Gastrocnemius medialis (tissue), 4 donors: ENCODE measurements around the gene GJA9.

Source experiments
- CTCF ChIP-seq, 5 experiments: fragments of 450-650 bp in 3 of 5; fragments of 200-600 bp in 2 of 5; sonication (generic) in 2 of 5; IDR thresholded peaks in 4 of 5; conservative IDR thresholded peaks in 1 of 5; 1 replicate in 4 of 5; 2 replicates in 1 of 5; pipeline ENCODE4 v1.5.1; 2016 to 2019; ENCODE audit warnings: antibody characterized with exemption in 5 of 5, mild to moderate bottlenecking in 3 of 5, moderate library complexity in 3 of 5
- POLR2A ChIP-seq, 2 donors: fragments of 450-650 bp; IDR thresholded peaks; one replicate each; pipeline ENCODE4 v1.6.1; 2017; ENCODE audit warnings: antibody characterized with exemption in 2 of 2, mild to moderate bottlenecking in 2 of 2, moderate library complexity in 2 of 2

- TF ChIP-seq CTCF (IDR thresholded peaks at IDR 0.05 in 4 of 5, conservative IDR thresholded peaks at IDR 0.05 in 1 of 5) (no peak), POLR2A (IDR thresholded peaks at IDR 0.05) (no peak)
Measured at GRCh38 chr1:38898653-38899230, 17.4 kb upstream of the GJA9 start.
